Measurements from ENCODE around the gene QSER1.
"Not testable (repeated sequence)": the region's sequence is repeated elsewhere in the genome, so short reads cannot be mapped to it uniquely, and the experiment has no call there.

DNA sequence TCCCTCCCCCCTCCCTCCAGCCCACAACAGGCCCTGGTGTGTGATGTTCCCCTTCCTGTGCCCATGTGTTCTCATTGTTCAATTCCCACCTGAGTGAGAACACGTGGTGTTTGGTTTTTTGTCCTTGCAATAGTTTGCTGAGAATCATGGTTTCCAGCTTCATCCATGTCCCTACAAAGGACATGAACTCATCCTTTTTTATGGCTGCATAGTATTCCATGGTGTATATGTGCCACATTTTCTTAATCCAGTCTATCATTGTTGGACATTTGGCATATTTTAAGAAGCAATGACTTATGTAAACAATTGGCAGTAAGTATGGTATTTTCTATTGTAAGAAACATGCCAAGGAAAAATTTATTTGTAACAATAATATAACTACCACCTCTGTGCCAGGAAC, 43.6 kb downstream of the QSER1 start:
- not testable (repeated sequence) for TF ChIP-seq CEBPB (IDR thresholded peaks at IDR 0.05; ENCODE audit: low read depth); FOSL1 (IDR thresholded peaks at IDR 0.05; ENCODE audit: low read depth); ZFX (IDR thresholded peaks at IDR 0.05); POLR2A (IDR thresholded peaks at IDR 0.05; ENCODE audit: borderline replicate concordance, extremely low read depth, insufficient read depth, insufficient read length); RAD21 (IDR thresholded peaks at IDR 0.05; ENCODE audit: low read depth)
- TF ChIP-seq, protein P1, sequence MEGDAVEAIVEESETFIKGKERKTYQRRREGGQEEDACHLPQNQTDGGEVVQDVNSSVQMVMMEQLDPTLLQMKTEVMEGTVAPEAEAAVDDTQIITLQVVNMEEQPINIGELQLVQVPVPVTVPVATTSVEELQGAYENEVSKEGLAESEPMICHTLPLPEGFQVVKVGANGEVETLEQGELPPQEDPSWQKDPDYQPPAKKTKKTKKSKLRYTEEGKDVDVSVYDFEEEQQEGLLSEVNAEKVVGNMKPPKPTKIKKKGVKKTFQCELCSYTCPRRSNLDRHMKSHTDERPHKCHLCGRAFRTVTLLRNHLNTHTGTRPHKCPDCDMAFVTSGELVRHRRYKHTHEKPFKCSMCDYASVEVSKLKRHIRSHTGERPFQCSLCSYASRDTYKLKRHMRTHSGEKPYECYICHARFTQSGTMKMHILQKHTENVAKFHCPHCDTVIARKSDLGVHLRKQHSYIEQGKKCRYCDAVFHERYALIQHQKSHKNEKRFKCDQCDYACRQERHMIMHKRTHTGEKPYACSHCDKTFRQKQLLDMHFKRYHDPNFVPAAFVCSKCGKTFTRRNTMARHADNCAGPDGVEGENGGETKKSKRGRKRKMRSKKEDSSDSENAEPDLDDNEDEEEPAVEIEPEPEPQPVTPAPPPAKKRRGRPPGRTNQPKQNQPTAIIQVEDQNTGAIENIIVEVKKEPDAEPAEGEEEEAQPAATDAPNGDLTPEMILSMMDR (IDR thresholded peaks at IDR 0.05 in 2 of 3, conservative IDR thresholded peaks at IDR 0.05 in 1 of 3; ENCODE audit: borderline replicate concordance in 1 of 3, insufficient read depth in 1 of 3, low read depth in 2 of 3, low read length in 2 of 3), result not testable (repeated sequence)
